Loucy (cell line): ENCODE data around the gene STH.

Experiments used
- H2AFZ ChIP-seq: fragments of 200-600 bp; sonication (generic); 2 replicates; pipeline ENCODE4 v1.6.0; 2016; ENCODE audit warnings: antibody characterized with exemption, mild to moderate bottlenecking, low read length, moderate library complexity
- H3F3A ChIP-seq: fragments of 200-600 bp; 2 replicates; pipeline ENCODE4 v1.6.0; 2016; ENCODE audit warnings: antibody characterized with exemption, low read depth, mild to moderate bottlenecking
- H3K27me3 ChIP-seq: fragments of 200-600 bp; sonication (generic); 2 replicates; pipeline ENCODE4 v1.6.1; 2014; ENCODE audit warnings: low read length, mild to moderate bottlenecking; ENCODE audit not compliant: insufficient read depth, poor library complexity, severe bottlenecking
- H3K36me3 ChIP-seq: fragments of 200-600 bp; sonication (generic); 2 replicates; pipeline ENCODE4 v1.6.1; 2016; ENCODE audit warnings: low read length; ENCODE audit not compliant: insufficient read depth
- H3K4me1 ChIP-seq: fragments of 200-600 bp; sonication (generic); 2 replicates; pipeline ENCODE4 v1.5.1; 2014; ENCODE audit warnings: low read length, mild to moderate bottlenecking; ENCODE audit not compliant: insufficient read depth, poor library complexity, severe bottlenecking
- H3K4me2 ChIP-seq: fragments of 200-600 bp; sonication (generic); 2 replicates; pipeline ENCODE4 v1.6.0; 2014; ENCODE audit warnings: antibody characterized with exemption, low read length, low read depth, mild to moderate bottlenecking; ENCODE audit not compliant: poor library complexity, severe bottlenecking
- H3K4me3 ChIP-seq: fragments of 200-600 bp; sonication (generic); 2 replicates; pipeline ENCODE4 v1.5.1; 2014; ENCODE audit warnings: low read length, mild to moderate bottlenecking, mixed read lengths; ENCODE audit not compliant: poor library complexity, severe bottlenecking
- H3K79me2 ChIP-seq: fragments of 200-600 bp; sonication (generic); 2 replicates; pipeline ENCODE4 v1.6.1; 2014; ENCODE audit warnings: low read length; ENCODE audit not compliant: insufficient read depth
- H3K9ac ChIP-seq: fragments of 200-600 bp; sonication (generic); 2 replicates; pipeline ENCODE4 v1.6.0; 2014; ENCODE audit warnings: mild to moderate bottlenecking, low read depth, low read length, moderate library complexity; ENCODE audit not compliant: poor library complexity, severe bottlenecking
- H3K9me2 ChIP-seq: fragments of 200-600 bp; sonication (generic); replicated peaks from 2 replicates; pipeline ENCODE4 v1.6.1; 2016; ENCODE audit warnings: low read depth, low read length, mixed read lengths
- H3K9me3 ChIP-seq: fragments of 200-600 bp; sonication (generic); 2 replicates; pipeline ENCODE4 v1.6.1; 2014; ENCODE audit warnings: mild to moderate bottlenecking, antibody characterized with exemption, low read length, low read depth; ENCODE audit not compliant: insufficient read depth
- H4K20me1 ChIP-seq: fragments of 200-600 bp; sonication (generic); 2 replicates; pipeline ENCODE4 v1.6.0; 2014; ENCODE audit warnings: antibody characterized with exemption, low read length, mild to moderate bottlenecking; ENCODE audit not compliant: insufficient read depth, poor library complexity, severe bottlenecking
- EZH2phosphoT487 ChIP-seq: fragments of 200-600 bp; IDR thresholded peaks from 2 replicates; pipeline ENCODE4 v1.6.1; 2018; ENCODE audit warnings: antibody characterized with exemption, mild to moderate bottlenecking, moderate library complexity, borderline replicate concordance
- TF ChIP-seq, protein P1 (sequence below): fragments of 200-600 bp; sonication (generic); conservative IDR thresholded peaks from 2 replicates; pipeline ENCODE4 v1.5.1; 2014; ENCODE audit warnings: mild to moderate bottlenecking, antibody characterized with exemption, low read length

Gene STH

DNA sequence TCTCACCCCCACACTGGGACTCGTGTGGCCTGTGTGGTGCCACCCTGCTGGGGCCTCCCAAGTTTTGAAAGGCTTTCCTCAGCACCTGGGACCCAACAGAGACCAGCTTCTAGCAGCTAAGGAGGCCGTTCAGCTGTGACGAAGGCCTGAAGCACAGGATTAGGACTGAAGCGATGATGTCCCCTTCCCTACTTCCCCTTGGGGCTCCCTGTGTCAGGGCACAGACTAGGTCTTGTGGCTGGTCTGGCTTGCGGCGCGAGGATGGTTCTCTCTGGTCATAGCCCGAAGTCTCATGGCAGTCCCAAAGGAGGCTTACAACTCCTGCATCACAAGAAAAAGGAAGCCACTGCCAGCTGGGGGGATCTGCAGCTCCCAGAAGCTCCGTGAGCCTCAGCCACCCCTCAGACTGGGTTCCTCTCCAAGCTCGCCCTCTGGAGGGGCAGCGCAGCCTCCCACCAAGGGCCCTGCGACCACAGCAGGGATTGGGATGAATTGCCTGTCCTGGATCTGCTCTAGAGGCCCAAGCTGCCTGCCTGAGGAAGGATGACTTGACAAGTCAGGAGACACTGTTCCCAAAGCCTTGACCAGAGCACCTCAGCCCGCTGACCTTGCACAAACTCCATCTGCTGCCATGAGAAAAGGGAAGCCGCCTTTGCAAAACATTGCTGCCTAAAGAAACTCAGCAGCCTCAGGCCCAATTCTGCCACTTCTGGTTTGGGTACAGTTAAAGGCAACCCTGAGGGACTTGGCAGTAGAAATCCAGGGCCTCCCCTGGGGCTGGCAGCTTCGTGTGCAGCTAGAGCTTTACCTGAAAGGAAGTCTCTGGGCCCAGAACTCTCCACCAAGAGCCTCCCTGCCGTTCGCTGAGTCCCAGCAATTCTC is 27.4 kb downstream of the STH start:
- no peaks in the 10 kb centered on the region for H3K9me2 ChIP-seq
- no peaks in the 10 kb centered on the region for H3K9me3 ChIP-seq
- H3F3A ChIP-seq: no peaks in the 10 kb centered on the region
- H3K4me3 ChIP-seq: no peak overlapping the region
- TF ChIP-seq, protein P1, sequence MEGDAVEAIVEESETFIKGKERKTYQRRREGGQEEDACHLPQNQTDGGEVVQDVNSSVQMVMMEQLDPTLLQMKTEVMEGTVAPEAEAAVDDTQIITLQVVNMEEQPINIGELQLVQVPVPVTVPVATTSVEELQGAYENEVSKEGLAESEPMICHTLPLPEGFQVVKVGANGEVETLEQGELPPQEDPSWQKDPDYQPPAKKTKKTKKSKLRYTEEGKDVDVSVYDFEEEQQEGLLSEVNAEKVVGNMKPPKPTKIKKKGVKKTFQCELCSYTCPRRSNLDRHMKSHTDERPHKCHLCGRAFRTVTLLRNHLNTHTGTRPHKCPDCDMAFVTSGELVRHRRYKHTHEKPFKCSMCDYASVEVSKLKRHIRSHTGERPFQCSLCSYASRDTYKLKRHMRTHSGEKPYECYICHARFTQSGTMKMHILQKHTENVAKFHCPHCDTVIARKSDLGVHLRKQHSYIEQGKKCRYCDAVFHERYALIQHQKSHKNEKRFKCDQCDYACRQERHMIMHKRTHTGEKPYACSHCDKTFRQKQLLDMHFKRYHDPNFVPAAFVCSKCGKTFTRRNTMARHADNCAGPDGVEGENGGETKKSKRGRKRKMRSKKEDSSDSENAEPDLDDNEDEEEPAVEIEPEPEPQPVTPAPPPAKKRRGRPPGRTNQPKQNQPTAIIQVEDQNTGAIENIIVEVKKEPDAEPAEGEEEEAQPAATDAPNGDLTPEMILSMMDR: no peak
- no peaks in the 10 kb centered on the region for H4K20me1 ChIP-seq
- no peaks in the 10 kb centered on the region for H3K4me1 ChIP-seq
- peaks cover 27% of the 10 kb centered on the region; the same call in 1 of the 2 replicates for H3K36me3 ChIP-seq
- no peak overlapping the region for H2AFZ ChIP-seq
- H3K9ac ChIP-seq: no peak overlapping the region
- H3K79me2 ChIP-seq: no peaks in the 10 kb centered on the region
- no peaks in the 10 kb centered on the region for H3K27me3 ChIP-seq
- no peak overlapping the region for H3K4me2 ChIP-seq

DNA sequence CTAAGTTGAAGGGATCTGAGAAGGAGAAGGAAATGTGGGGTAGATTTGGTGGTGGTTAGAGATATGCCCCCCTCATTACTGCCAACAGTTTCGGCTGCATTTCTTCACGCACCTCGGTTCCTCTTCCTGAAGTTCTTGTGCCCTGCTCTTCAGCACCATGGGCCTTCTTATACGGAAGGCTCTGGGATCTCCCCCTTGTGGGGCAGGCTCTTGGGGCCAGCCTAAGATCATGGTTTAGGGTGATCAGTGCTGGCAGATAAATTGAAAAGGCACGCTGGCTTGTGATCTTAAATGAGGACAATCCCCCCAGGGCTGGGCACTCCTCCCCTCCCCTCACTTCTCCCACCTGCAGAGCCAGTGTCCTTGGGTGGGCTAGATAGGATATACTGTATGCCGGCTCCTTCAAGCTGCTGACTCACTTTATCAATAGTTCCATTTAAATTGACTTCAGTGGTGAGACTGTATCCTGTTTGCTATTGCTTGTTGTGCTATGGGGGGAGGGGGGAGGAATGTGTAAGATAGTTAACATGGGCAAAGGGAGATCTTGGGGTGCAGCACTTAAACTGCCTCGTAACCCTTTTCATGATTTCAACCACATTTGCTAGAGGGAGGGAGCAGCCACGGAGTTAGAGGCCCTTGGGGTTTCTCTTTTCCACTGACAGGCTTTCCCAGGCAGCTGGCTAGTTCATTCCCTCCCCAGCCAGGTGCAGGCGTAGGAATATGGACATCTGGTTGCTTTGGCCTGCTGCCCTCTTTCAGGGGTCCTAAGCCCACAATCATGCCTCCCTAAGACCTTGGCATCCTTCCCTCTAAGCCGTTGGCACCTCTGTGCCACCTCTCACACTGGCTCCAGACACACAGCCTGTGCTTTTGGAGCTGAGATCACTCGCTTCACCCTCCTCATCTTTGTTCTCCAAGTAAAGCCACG is 28.3 kb downstream of the STH start:
- Histone ChIP-seq H3K4me3 (no peak overlapping the region), H3K36me3 (peaks cover 36% of the 10 kb centered on the region; the same call in 1 of the 2 replicates), H4K20me1 (no peaks in the 10 kb centered on the region), H3K9me3 (no peaks in the 10 kb centered on the region), H3K9ac (no peak overlapping the region), H2AFZ (no peak overlapping the region), H3K79me2 (no peaks in the 10 kb centered on the region), H3F3A (no peaks in the 10 kb centered on the region), H3K9me2 (no peaks in the 10 kb centered on the region), H3K27me3 (no peaks in the 10 kb centered on the region), H3K4me1 (no peaks in the 10 kb centered on the region), H3K4me2 (no peak overlapping the region)
- TF ChIP-seq, protein P1: no peak

DNA sequence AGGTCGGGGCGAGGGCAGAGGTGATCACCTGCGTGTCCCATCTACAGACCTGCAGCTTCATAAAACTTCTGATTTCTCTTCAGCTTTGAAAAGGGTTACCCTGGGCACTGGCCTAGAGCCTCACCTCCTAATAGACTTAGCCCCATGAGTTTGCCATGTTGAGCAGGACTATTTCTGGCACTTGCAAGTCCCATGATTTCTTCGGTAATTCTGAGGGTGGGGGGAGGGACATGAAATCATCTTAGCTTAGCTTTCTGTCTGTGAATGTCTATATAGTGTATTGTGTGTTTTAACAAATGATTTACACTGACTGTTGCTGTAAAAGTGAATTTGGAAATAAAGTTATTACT is 28.9 kb downstream of the STH start:
- no peak overlapping the region for H3K4me3 ChIP-seq
- no peaks in the 10 kb centered on the region for H3F3A ChIP-seq
- no peaks in the 10 kb centered on the region for H3K9me3 ChIP-seq
- H3K4me2 ChIP-seq: no peak overlapping the region
- H4K20me1 ChIP-seq: no peaks in the 10 kb centered on the region
- H3K9ac ChIP-seq: no peak overlapping the region
- no peaks in the 10 kb centered on the region for H3K4me1 ChIP-seq
- TF ChIP-seq EZH2phosphoT487: no peak
- TF ChIP-seq, protein P1: no peak
- no peak overlapping the region for H2AFZ ChIP-seq
- H3K9me2 ChIP-seq: no peaks in the 10 kb centered on the region
- no peaks in the 10 kb centered on the region for H3K27me3 ChIP-seq
- H3K36me3 ChIP-seq: peaks cover 42% of the 10 kb centered on the region; the same call in 1 of the 2 replicates
- H3K79me2 ChIP-seq: no peaks in the 10 kb centered on the region
